H4 (cell line): ENCODE measurements around the gene DNAI4. TPM values are rescaled to one million over a fixed set of nuclear protein-coding genes. Genes with fewer than 3 reads are reported as not detected.
A peak's percentile ranks its signal among the peaks of the same experiment; 100 is the strongest.
"Not testable (repeated sequence)": the region's sequence is repeated elsewhere in the genome, so short reads cannot be mapped to it uniquely, and the experiment has no call there.

Source experiments
- DNase-seq: peaks from one replicate; pipeline ENCODE4 v3.0.0-alpha.2; 2015; ENCODE audit warnings: low spot score
- total RNA-seq: library from RNA; depleted of rRNA; stranded (reverse); fragments of >200 nt; shearing (Covaris generic); gene quantifications from 2 replicates; pipeline ENCODE4 v1.2.3, GENCODE V29; 2014

DNAI4 gene
- total RNA-seq, 1 experiment from 2014 or later: 0.89 TPM

DNA sequence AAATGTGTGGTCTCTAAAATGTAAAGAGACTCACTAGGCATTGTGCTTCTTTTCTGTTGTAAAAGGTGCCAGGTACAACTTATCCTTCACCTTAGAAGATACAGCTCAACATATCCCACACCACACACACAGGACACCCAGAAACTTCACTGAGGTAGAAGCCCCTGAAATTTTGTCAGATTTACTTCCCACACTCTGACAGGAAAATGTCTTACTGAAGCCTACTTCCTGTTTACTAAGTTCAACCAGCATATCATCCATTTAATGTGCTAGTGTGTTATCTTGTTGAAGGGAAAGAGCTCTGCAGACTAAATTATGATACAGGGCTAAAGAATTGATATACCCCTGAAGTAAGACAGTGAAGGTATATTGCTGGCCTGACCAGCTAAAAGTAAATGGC is 83.7 kb downstream of the DNAI4 start:
- no peak for DNase-seq

DNA sequence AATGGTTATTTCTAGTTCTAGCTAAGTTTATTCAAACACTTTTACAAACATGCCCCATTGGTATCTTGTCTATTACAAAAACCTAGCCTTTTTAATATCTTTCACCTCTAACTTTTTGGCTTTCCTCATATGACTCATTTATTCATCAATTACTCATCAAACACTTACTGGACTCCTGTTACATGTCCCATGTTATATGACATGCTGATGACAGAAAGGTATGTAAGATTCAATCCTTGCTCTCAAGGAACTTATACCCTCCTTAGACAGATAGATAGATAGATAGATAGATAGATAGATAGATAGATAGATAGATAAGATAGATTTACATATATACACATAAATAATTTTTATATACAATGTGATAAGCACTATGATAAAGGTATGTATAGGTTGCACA is 89.7 kb downstream of the DNAI4 start:
- DNase-seq: no peak

DNA sequence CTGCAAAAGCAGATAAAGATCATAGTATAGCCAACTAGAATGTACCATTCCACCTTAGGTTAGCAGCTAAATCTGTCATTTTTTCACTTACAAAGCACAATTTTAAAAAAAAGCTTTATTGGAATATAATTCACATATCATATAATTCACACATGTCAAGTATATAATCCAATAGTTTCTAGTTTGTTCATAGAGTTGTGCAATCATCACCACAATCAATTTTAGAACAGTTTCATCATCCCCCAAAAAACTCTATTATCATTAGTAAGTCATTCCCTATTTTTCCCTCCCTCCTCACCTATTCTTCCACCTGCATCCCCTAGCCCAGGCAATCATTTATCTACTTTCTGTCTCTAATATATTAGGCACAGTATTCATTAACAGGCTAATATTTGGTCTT is 91.5 kb downstream of the DNAI4 start:
- no peak for DNase-seq

DNA sequence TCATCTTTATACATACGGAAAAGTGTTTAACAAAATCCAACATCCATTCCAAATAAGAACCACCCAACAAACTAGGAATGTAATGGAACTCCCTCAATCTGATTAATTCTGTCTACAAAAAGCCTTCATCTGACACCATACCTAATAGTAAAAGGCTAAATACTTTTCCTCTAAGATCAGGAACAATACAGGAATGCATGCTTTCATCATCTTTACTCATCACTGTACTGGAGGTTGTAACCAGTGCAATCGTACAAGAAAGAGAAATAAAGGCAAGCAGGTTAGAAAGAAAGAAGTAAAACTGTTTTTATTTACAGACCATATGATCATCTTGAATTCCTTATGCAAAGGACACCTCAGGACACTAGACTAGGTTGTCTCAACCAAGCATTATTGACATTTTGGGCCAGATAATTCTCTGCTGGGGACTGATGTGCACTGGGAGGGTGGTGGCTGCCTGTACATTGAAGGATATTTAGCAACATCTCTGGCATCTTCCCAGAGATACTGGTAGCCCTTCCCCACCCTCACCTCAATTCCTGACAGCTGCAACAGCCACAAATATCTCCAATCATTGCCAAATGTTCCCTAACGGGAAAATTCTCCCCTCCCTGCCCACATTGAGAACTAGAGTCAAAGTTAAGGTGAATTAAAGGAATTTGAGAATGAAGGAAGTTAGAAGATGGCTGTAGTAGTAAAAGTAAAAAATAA is 93.0 kb downstream of the DNAI4 start:
- no peak for DNase-seq

DNA sequence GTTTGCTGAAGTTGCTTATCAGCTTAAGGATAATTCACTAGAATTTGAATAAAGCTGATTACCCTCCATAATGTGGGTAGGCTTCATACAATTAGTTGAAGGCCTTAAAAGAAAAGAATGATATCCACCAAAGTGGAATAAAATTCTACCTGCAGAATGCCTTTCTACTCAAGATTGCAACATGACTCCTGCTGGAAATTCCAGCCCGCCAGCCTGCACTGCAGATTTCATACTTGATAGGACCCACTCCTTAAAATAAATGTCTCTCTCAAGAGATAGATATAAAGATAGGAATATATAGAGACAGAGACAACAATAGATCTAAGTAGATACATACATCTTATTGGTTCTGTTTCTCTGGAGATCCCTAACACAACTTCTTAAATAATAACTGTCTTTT is 99.9 kb downstream of the DNAI4 start:
- DNase-seq: no peak

DNA sequence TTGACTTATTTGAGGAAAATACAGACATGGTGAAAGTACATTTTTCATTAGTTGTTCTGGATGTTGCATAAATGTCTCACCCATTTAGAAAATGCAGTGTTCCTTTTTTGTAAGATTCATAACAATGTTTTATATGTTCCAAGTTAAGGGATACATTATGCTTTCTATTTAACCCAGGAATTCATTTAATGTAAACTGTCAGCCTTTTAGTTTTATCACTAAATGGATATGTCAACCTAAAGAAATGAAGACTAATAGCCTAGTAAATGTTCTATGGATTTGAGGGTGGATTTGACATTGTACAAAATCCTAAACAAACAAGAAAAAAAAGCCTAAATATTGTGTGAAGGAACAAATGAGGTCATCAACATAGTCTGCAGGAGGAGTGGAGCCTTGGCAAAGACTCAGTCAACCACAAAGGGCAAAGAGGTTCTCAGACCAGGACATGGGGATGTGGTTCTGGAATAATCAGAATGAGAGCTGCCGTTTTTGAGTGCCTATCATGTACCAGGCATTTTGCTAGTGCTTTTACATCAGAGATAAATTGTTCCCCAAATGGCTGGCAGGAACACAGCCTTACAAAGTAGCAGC is 114.8 kb downstream of the DNAI4 start:
- peak; percentile 44 for DNase-seq

DNA sequence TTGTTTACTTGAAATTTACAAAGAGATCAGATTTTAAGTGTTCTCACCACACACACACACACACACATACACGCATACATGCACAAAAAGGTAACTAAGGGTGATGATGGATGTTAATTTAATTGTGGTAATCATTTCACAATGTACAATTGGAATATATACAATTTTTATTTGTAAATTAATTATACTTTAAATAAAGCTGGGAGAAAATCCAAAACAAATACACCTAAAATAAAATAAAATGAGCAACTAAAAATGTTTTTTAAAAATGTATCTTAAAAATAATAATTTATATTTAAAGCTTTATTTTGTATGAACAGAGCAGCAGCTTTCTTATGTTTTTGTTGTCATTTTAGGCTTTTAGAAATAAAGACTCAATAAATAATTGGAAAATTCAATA is 115.4 kb downstream of the DNAI4 start:
- no peak for DNase-seq

DNA sequence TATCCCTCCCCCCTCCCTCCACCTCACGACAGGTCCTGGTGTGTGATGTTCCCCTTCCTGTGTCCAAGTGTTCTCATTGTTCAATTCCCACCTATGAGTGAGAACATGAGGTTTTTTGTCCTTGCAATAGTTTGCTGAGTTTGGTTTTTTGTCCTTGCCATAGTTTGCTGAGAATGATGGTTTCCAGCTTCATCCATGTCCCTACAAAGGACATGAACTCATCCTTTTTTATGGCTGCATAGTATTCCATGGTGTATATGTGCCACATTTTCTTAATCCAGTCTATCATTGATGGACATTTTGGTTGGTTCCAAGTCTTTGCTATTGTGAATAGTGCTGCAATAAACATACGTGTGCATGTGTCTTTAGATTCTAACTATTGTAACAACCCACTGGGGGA is 128.8 kb downstream of the DNAI4 start:
- DNase-seq: not testable (repeated sequence)

DNA sequence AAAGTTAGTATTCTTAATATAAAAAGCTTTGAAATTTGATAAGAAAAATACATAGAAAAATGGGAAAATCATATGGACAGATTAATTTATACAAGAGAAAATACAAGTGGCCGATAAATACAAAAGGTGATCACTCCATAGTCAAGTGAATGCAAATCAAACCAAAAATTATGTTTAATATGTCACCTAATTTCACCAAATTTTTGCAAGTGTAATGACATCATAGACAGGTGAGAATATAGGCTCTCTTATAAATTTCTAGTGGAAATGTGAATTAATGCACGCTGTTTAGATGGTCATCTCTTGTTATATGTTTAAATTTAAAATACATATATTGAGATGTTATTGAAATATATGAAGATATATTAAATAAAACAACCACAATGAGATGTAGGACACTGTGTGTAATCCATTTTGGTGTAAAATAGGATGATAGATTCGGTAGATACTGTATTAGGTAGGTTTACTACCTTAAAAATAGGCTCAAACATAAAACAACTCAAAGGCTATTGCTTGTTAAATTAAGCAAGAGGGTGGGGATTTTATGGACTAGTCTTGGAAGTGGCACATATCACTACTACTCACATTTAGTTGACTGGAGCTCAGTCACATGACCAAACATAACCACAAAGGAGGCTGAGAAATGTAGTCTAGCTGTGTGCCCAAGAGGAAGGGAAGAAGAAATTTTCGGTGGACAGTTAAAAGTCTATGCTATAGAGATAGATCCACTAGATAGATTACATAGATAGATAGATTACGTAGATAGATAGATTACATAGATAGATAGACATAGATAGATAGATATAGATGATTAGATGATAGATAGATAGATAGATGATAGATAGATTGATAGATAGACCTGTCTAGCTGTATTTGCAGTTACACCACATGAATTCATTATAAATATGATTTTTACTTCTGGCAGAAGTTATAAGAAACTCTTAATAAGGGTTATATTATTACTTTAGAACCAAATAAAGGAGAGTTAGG is 132.7 kb downstream of the DNAI4 start:
- no peak for DNase-seq

DNA sequence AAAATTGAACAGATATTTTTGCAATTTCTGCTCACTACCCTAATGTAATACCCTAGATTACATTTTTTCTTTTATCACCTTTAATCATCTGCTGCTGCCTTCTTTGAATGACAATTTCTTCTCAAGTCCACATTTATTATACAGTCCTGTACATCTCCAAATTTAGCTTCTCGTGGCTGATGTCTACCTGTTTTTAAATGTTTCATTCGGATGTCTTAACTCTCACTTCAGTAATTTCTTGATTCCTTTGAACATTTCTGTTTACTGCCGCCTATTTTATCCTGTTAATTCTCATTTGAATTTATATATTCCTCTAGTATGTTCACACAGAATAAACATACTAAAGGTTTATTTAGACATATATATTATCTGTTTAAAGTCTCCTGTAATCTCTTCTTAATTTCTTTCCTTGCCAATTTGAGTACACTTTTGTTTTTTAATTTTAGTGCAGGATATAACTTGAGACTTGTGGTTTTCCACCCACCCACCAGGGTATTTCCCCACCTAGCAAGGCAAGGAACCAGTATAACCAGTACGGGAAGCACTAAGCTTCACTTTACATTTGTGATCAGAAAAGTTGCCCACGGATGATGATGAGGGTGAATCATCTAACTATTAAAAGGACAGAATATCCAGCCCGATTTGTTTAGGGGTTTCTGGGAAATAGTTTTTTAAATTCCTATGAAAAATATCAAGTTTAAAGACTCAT is 136.3 kb downstream of the DNAI4 start:
- no peak for DNase-seq

DNA sequence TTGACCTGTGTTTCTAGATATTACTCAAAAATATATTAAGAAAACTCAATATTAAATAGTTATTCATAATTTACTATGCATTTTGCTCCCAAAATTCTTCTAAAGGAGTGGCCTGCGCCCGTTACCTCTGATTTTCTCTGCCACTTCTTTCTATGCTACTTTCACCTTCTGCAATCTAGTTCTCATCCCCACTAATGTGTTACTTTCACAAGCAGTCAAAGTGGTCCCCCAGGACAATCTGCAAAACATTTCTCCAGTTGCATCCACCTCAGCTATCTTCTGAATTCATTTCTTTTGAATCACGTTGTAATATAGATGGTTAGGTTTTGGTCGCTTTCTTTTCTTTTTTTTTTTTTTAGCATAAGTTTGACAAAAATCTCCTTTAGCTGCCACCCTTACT is 137.0 kb downstream of the DNAI4 start:
- no peak for DNase-seq

DNA sequence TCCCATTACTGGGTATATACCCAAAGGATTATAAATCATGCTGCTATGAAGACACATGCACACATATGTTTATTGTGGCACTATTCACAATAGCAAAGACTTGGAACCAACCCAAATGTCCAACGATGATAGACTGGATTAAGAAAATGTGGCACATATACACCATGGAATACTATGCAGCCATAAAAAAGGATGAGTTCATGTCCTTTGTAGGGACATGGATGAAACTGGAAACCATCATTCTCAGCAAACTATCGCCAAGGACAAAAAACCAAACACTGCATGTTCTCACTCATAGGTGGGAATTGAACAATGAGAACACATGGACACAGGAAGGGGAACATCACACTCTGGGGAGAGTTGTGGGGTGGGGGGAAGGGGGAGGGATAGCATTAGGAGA is 138.9 kb downstream of the DNAI4 start:
- not testable (repeated sequence) for DNase-seq

DNA sequence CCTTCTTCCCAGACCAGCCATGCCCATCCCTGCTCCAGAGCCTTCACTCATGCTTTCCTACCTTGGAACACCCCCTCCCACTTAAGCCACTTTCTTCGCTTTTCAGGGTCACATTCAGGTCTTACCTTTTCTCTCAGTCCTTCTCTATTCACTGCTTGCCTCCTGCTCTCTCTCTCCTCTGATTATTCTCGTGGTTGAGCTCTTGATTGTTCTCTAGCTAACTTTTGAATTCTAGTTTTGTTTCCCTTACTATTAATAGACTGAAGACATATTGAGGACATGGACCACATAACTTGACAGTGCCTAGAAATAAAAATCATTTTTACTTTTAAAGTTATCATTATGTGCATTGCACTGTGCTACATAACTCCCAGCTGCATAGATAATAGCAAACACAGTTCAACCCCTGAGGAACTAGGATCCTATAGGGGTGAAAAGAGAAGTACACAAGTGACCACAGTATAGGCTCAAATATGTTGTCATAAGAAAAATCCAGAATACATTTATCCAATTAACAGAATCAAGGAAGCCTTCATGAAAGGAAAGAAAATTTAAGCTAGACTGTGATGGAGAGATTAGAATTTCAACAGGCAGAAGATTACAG is 145.1 kb downstream of the DNAI4 start:
- no peak for DNase-seq

DNA sequence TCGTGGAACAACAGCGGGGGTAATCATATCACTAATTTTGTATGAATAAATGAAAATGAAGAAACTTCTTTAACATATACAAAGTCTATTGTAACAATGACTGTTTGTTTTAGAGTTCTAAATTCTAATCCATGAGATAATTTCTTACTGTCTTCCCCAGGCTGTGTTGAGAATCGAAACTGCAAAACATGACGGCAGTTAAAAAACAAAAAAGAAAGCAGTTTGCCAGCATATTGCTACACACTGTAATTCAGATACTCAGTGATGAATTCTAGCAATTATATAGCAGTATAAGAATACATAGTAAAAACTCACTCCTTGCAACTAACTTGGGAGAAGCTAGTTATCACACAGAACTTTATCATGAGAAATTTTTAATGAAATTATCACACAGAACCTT is 145.7 kb downstream of the DNAI4 start:
- DNase-seq: no peak

DNA sequence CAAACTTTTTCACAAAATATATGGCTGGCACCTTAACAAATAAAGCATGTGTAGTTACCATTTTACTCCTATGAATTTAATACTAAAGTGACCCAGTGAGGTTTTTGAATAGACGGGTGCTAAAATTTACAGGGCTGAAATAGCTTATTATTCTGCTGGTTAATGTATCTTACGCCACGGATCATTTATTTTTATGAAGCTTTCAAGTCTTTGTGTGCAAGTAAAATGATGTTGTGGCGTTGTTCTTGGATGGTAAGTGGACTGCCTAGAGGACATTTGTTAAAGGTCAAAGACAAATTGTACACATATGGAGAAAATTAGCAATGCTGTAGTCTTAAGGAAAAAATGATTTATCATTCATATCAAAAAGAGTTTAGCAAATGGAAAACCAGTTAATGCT is 146.4 kb downstream of the DNAI4 start:
- no peak for DNase-seq

DNA sequence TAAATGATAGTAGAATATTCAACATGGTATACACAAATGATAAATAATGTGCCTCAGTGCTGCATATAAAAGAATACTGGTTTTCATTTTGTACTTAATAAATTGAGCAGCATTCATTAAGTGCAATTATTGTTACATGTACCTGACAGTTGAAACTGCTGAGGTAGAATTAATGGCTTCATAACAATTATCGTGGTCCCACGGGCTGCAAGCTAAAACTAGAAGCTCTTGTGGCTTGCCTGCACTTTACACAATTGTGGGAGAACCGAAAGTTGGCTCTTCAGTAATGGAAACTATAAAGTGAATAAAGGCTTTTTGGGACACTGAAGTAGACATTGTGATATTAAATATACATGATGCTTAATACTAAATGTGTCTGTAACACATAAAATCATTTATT is 146.8 kb downstream of the DNAI4 start:
- no peak for DNase-seq

DNA sequence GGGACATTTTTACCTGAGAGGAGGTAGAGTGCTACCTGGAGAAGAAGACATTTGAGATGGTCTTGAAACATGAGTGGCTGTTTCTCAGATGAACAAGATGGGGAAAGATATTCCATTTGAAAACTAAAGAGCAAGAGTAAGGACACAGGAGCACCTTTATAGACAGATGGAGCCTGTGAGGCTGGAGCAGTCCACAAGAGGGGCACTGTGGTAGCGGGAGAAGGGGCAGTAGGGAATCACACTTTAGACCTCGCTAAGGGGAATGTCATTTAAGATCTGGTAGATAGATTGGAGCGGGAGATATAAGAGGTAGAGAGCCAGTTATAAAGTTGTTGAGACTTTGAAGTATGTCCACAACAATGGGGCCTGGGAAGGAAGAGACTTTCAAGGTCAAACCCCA is 149.0 kb downstream of the DNAI4 start:
- DNase-seq: no peak

DNA sequence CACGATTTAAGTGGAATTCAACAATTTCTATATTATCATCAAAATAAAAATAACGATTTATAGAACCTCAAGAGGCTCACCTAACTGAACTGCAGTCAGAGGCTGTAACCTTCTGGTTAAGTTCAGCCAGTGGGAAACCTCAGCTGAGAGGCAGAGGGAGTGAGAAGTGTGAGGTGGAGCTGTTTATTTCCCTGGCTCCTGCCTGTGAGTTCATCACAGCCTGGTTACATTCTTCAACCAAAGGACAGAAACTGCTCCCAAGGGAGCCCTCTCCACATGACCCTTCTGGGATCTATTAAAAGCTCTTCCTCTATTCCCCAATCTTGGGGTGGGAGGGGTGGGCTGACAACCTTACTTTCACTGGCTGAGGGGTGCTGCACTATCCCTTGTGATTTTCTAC is 150.2 kb downstream of the DNAI4 start:
- DNase-seq: no peak

DNA sequence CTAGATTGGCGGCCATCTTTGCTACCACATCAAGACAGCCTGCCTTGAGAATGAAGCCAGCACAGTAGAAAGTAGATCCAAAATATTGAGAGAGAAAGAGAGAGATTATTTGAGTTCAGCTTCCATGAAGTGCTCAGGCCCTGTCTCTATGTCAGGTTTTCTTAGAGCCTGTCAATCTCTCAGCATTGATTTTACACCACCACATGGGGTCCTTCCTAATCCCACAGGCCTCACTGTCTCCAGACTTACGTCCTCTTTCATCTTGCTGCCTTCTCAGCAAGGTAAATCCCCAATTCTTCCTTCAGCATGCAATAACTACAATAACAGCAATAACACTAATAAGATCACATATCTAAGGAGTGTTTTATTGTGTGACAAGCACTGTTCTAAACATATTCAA is 151.4 kb downstream of the DNAI4 start:
- no peak for DNase-seq

DNA sequence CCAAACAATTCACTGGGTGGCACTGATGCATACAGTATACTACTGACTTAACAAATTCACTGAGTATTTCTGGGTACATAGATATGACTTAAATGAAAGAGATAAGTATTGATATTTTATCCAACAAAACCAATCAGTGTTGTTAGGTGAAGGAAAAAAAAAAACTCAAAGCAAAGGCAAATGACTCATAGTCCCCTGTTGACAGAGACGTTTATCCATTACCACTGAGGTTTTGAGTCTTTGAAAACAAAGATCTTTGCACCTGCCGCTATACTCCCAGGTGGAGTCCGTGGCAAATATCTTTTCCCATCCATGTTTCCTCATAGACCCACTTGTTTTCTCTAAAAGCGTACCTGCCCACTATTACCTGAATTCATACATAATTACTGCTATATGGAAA is 154.0 kb downstream of the DNAI4 start:
- DNase-seq: no peak

DNA sequence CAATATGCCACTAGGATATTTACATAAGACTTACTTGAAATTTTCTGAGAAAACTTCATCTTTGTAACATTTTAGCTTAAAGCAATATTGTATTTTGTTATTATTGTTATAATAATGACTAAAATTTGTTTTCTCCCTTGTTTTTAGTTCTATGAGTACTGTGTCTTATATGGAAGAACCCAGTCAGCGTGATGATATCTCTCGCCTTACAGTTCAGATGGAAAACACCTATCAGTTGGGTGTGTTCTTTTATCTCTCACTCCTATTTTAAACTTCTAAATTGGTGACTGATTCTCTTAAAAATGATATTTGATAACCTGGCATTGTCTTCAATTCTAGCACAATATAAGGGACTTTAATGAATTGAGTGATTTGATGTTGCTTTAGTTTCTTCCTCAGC is 154.4 kb downstream of the DNAI4 start:
- DNase-seq: no peak
